ENCODE measurements around the gene TRIM29.

The TRIM29 gene

GRCh38 chr11:120122924-120123683, 14.8 kb downstream of the TRIM29 start:
- no peak for DNase-seq (ENCODE audit: low read depth)

GRCh38 chr11:120121914-120122473, 15.9 kb downstream of the TRIM29 start:
- DNase-seq (ENCODE audit: low read depth) = no peak

- DNase-seq (ENCODE audit: low read depth) = no peak
Observed at GRCh38 chr11:120121336-120121735, 16.6 kb downstream of the TRIM29 start.

GRCh38 chr11:120120805-120121335, 17.0 kb downstream of the TRIM29 start:
- DNase-seq (ENCODE audit: low read depth) = no peak

- no peak for DNase-seq (ENCODE audit: low read depth)
Observed at GRCh38 chr11:120119121-120119520, 18.8 kb downstream of the TRIM29 start.

- no peak for DNase-seq (ENCODE audit: low read depth)
Observed at GRCh38 chr11:120117991-120118390, 19.9 kb downstream of the TRIM29 start.

GRCh38 chr11:120116966-120117365, 20.9 kb downstream of the TRIM29 start:
- DNase-seq (ENCODE audit: low read depth) = no peak

GRCh38 chr11:120115272-120116000, 22.5 kb downstream of the TRIM29 start:
- DNase-seq (ENCODE audit: low read depth) = no peak

- no peak for DNase-seq (ENCODE audit: low read depth)
Observed at GRCh38 chr11:120112174-120112796, 25.6 kb downstream of the TRIM29 start.

- DNase-seq (ENCODE audit: low read depth) = no peak
Observed at GRCh38 chr11:120109531-120109930, 28.4 kb downstream of the TRIM29 start.

GRCh38 chr11:120108785-120109168, 29.1 kb downstream of the TRIM29 start:
- DNase-seq (ENCODE audit: low read depth) = no peak

GRCh38 chr11:120108154-120108784, 29.6 kb downstream of the TRIM29 start:
- peak; percentile 52 for DNase-seq (ENCODE audit: low read depth)

- DNase-seq (ENCODE audit: low read depth) = no peak
Observed at GRCh38 chr11:120107692-120108091, 30.2 kb downstream of the TRIM29 start.

GRCh38 chr11:120106354-120107150, 31.4 kb downstream of the TRIM29 start:
- DNase-seq (ENCODE audit: low read depth) = no peak

- no peak for DNase-seq (ENCODE audit: low read depth)
Observed at GRCh38 chr11:120105576-120105975, 32.3 kb downstream of the TRIM29 start.

- no peak for DNase-seq (ENCODE audit: low read depth)
Observed at GRCh38 chr11:120104041-120104565, 33.8 kb downstream of the TRIM29 start.

GRCh38 chr11:120102864-120103122, 35.1 kb downstream of the TRIM29 start:
- DNase-seq (ENCODE audit: low read depth) = no peak

- DNase-seq (ENCODE audit: low read depth) = no peak
Observed at GRCh38 chr11:120102050-120102863, 35.7 kb downstream of the TRIM29 start.

- DNase-seq (ENCODE audit: low read depth) = no peak
Observed at GRCh38 chr11:120098503-120099020, 39.4 kb downstream of the TRIM29 start.

All from stimulated activated CD8-positive, alpha-beta memory T cell treated with anti-CD3 and anti-CD28 coated beads, Interleukin-4, amount 100 ng/mL, for 24 hours (primary cell).